HepG2 (cell line): ENCODE data around the gene COBLL1. TPM values are rescaled to one million over a fixed set of nuclear protein-coding genes. Genes with fewer than 3 reads are reported as not detected.

Source experiments
- CBX1 ChIP-seq: IDR thresholded peaks from one replicate; pipeline ENCODE4 v1.6.1; 2016; ENCODE audit warnings: antibody characterized with exemption, low read depth
- CBX5 ChIP-seq: sonication (generic); formaldehyde crosslinking; IDR thresholded peaks from 2 replicates; pipeline ENCODE4 v1.4.0; 2020; ENCODE audit warnings: missing genetic modification reagents, borderline replicate concordance
- CCAR2 ChIP-seq: fragments of 200-400 bp; formaldehyde crosslinking; optimal IDR thresholded peaks from 2 replicates; pipeline ENCODE3; 2018; ENCODE audit warnings: low read depth, mild to moderate bottlenecking, low read length, moderate library complexity
- EP300 ChIP-seq, 3 experiments: sonication (generic) in 1 of 3; formaldehyde crosslinking in 1 of 3; IDR thresholded peaks; 2 replicates each; pipeline versions ENCODE4 v1.5.1 to v1.6.1; 2011 to 2020; ENCODE audit warnings: low read depth in 2 of 3, low read length in 2 of 3, borderline replicate concordance in 1 of 3, improper control_type of control experiment in 1 of 3, mild to moderate bottlenecking in 1 of 3, missing genetic modification reagents in 1 of 3, moderate library complexity in 1 of 3
- GATAD2A ChIP-seq: IDR thresholded peaks from 2 replicates; pipeline ENCODE4 v1.6.1; 2016
- HOMEZ ChIP-seq: IDR thresholded peaks from 2 replicates; pipeline ENCODE4 v1.6.1; 2016; ENCODE audit warnings: low read depth
- MXD4 ChIP-seq: IDR thresholded peaks from 2 replicates; pipeline ENCODE4 v1.6.1; 2016; ENCODE audit warnings: mild to moderate bottlenecking, missing biosample characterization, missing genetic modification reagents
- NAIF1 ChIP-seq: sonication (generic); formaldehyde crosslinking; IDR thresholded peaks from 2 replicates; pipeline ENCODE4 v1.5.0; 2020; ENCODE audit warnings: mild to moderate bottlenecking, missing genetic modification reagents, borderline replicate concordance
- RCOR2 ChIP-seq: IDR thresholded peaks from 2 replicates; pipeline ENCODE4 v1.6.1; 2016; ENCODE audit warnings: missing biosample characterization, missing genetic modification reagents
- USF2 ChIP-seq, 2 experiments: sonication (generic) in 1 of 2; formaldehyde crosslinking in 1 of 2; IDR thresholded peaks; 2 replicates each; pipeline versions ENCODE4 v1.5.1 to v1.6.1; 2011 to 2020; ENCODE audit warnings: borderline replicate concordance in 1 of 2, low read depth in 1 of 2, low read length in 1 of 2, mild to moderate bottlenecking in 1 of 2, missing genetic modification reagents in 1 of 2, moderate library complexity in 1 of 2
- ZBTB38 ChIP-seq: sonication (generic); formaldehyde crosslinking; IDR thresholded peaks from 2 replicates; pipeline ENCODE4 v1.5.1; 2020; ENCODE audit warnings: mild to moderate bottlenecking, missing genetic modification reagents
- ZFP36L1 ChIP-seq: sonication (generic); formaldehyde crosslinking; IDR thresholded peaks from 2 replicates; pipeline ENCODE4 v1.8.0; 2022; ENCODE audit warnings: mild to moderate bottlenecking, missing genetic modification reagents, moderate library complexity
- ZKSCAN5 ChIP-seq: sonication (generic); formaldehyde crosslinking; IDR thresholded peaks from 2 replicates; pipeline ENCODE4 v1.5.1; 2020; ENCODE audit warnings: mild to moderate bottlenecking, missing genetic modification reagents
- ZNF12 ChIP-seq: sonication (generic); formaldehyde crosslinking; IDR thresholded peaks from 2 replicates; pipeline ENCODE4 v1.5.0; 2020; ENCODE audit warnings: missing genetic modification reagents
- ZNF614 ChIP-seq: IDR thresholded peaks from 2 replicates; pipeline ENCODE4 v1.6.1; 2018; ENCODE audit warnings: missing biosample characterization, missing genetic modification reagents, inconsistent platforms, borderline replicate concordance
- ZNF704 ChIP-seq: sonication (generic); formaldehyde crosslinking; IDR thresholded peaks from 2 replicates; pipeline ENCODE4 v1.8.1; 2023; ENCODE audit warnings: mild to moderate bottlenecking, inconsistent platforms, moderate library complexity, missing genetic modification reagents, borderline replicate concordance
- ZNF788 ChIP-seq: sonication (generic); formaldehyde crosslinking; IDR thresholded peaks from 2 replicates; pipeline ENCODE4 v1.5.0; 2020; ENCODE audit warnings: mild to moderate bottlenecking, missing genetic modification reagents, borderline replicate concordance
- ZSCAN25 ChIP-seq: sonication (generic); formaldehyde crosslinking; IDR thresholded peaks from 2 replicates; pipeline ENCODE4 v1.8.0; 2022; ENCODE audit warnings: mild to moderate bottlenecking, missing genetic modification reagents
- polyA plus RNA-seq, 8 experiments: library from polyadenylated mRNA; depleted of rRNA in 3 of 8; stranded (reverse) in 7 of 8; unstranded in 1 of 8; fragments of >200 nt; fragmentation: Illumina TruSeq in 4 of 8; extraction: Trizol in 4 of 8; gene quantifications; 2 replicates each; pipeline versions ENCODE4 v1.2.1 to v1.2.3, GENCODE V29; 2011 to 2016; ENCODE audit warnings: low read depth in 4 of 8, missing spikeins in 1 of 8, mixed read lengths in 1 of 8; ENCODE audit not compliant: insufficient read depth in 1 of 8
- total RNA-seq, 5 experiments: library from RNA; depleted of rRNA; stranded (reverse); fragments of >200 nt; fragmentation: Illumina TruSeq; extraction: Trizol; gene quantifications; 2 replicates each; pipeline ENCODE4 v1.2.3, GENCODE V29; 2016; ENCODE audit warnings: low read depth in 1 of 5
- TF ChIP-seq, protein P1 (sequence below): sonication (generic); formaldehyde crosslinking; IDR thresholded peaks from 2 replicates; pipeline ENCODE4 v1.4.0; 2020; ENCODE audit warnings: missing genetic modification reagents, low read depth, mild to moderate bottlenecking, borderline replicate concordance
- TF ChIP-seq, protein P2 (sequence below): sonication (generic); formaldehyde crosslinking; IDR thresholded peaks from 2 replicates; pipeline ENCODE4 v1.4.0; 2020; ENCODE audit warnings: missing genetic modification reagents

COBLL1 gene
- total and polyA plus RNA-seq, 2 of the 13 experiments (the other 11 are each of a cell fraction or from before 2014, with no cell fraction given) = 32.6 to 86.8 TPM

DNA sequence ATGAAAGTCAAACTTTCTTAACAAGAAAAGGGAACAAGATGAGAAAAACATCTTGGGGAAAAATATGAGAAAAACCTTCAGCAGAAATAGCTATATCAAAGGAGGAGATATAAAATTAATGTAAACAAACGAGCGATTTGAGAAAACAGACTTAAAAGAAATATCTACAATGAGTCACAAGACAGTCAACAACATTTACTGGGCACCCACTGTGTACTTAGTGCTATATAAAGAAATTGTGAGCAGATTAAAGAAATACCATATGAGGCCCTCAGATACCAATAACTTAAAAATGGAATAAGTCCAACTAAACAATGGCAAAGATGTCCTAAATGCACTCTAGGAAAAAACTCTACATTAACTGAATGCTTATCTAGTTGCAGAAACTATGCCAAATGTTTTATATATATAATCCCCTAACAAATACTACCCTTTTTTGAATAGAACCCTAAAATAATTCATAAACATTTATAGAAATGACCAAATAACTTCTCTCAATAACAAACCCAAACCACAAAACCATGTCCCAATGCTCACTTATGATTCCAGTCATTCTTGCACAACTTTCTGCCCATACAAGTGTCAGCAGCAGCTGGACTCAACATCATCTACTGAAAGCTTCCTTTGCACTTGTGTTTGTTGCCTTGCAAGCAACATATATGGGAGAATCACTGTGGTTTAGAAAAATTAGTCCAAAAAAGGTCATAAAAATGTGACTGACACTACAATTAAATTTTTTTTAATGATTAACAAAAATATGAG lies 83.5 kb downstream of the COBLL1 start (continued):
- no peak for TF ChIP-seq NAIF1
- 0 out of 2 replicates have a peak, but pooled peaks have one; percentile 50 for TF ChIP-seq ZNF12 (CRISPR knock-in tag)
- TF ChIP-seq, protein P1, sequence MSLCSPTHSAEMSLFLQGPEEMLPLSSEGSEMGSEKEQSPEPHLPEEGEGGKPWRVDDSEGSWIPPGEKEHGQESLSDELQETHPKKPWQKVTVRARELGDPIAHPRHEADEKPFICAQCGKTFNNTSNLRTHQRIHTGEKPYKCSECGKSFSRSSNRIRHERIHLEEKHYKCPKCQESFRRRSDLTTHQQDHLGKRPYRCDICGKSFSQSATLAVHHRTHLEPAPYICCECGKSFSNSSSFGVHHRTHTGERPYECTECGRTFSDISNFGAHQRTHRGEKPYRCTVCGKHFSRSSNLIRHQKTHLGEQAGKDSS (CRISPR knock-in tag) = no peak
- no peak for TF ChIP-seq HOMEZ
- TF ChIP-seq ZFP36L1 (CRISPR knock-in tag) = no peak
- 0 out of 4 replicates have a peak, but pooled peaks of 1 of the 2 experiments have one; percentile 34 for TF ChIP-seq EP300 (IDR thresholded peaks at IDR 0.05; ENCODE audit: low read depth in 2 of 2, low read length in 2 of 2)
- TF ChIP-seq EP300 (CRISPR knock-in tag; IDR thresholded peaks at IDR 0.05; ENCODE audit: borderline replicate concordance) = no peak
- no peak for TF ChIP-seq ZSCAN25 (CRISPR knock-in tag)
- 0 out of 2 replicates have a peak, but pooled peaks have one; percentile 44 for TF ChIP-seq RCOR2 (CRISPR knock-in tag)
- no peak for TF ChIP-seq ZNF704 (CRISPR knock-in tag)
- TF ChIP-seq, protein P2, sequence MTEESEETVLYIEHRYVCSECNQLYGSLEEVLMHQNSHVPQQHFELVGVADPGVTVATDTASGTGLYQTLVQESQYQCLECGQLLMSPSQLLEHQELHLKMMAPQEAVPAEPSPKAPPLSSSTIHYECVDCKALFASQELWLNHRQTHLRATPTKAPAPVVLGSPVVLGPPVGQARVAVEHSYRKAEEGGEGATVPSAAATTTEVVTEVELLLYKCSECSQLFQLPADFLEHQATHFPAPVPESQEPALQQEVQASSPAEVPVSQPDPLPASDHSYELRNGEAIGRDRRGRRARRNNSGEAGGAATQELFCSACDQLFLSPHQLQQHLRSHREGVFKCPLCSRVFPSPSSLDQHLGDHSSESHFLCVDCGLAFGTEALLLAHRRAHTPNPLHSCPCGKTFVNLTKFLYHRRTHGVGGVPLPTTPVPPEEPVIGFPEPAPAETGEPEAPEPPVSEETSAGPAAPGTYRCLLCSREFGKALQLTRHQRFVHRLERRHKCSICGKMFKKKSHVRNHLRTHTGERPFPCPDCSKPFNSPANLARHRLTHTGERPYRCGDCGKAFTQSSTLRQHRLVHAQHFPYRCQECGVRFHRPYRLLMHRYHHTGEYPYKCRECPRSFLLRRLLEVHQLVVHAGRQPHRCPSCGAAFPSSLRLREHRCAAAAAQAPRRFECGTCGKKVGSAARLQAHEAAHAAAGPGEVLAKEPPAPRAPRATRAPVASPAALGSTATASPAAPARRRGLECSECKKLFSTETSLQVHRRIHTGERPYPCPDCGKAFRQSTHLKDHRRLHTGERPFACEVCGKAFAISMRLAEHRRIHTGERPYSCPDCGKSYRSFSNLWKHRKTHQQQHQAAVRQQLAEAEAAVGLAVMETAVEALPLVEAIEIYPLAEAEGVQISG (CRISPR knock-in tag) = no peak
- no peak for TF ChIP-seq ZBTB38 (CRISPR knock-in tag)
- TF ChIP-seq GATAD2A = peak; percentile 43; the same call in 1 of the 2 replicates
- no peak for TF ChIP-seq MXD4 (CRISPR knock-in tag)
- TF ChIP-seq CBX1 = no peak
- no peak for TF ChIP-seq ZNF788 (CRISPR knock-in tag)
- 0 out of 2 replicates have a peak, but pooled peaks have one; percentile 50 for TF ChIP-seq CBX5 (CRISPR knock-in tag)
- TF ChIP-seq CCAR2 = no peak
- no peak for TF ChIP-seq ZKSCAN5 (CRISPR knock-in tag)
- no peak for TF ChIP-seq USF2 (IDR thresholded peaks at IDR 0.05; ENCODE audit: low read depth, low read length)
- no peak for TF ChIP-seq USF2 (CRISPR knock-in tag; IDR thresholded peaks at IDR 0.05; ENCODE audit: borderline replicate concordance)
- TF ChIP-seq ZNF614 (CRISPR knock-in tag) = no peak
